HT1080 (cell line): ENCODE measurements around the gene SMG5. TPM values are rescaled to one million over a fixed set of nuclear protein-coding genes. Genes with fewer than 3 reads are reported as not detected.
"Not testable (repeated sequence)": the region's sequence is repeated elsewhere in the genome, so short reads cannot be mapped to it uniquely, and the experiment has no call there.

Experiments
- DNase-seq: peaks from one replicate; pipeline ENCODE4 v3.0.0-alpha.2; 2015; ENCODE audit warnings: low read depth
- polyA plus RNA-seq, 2 experiments: library from polyadenylated mRNA; depleted of rRNA; stranded (reverse); fragments of >200 nt; gene quantifications; 2 replicates each; pipeline ENCODE4 v1.2.3, GENCODE V29; 2015
- total RNA-seq: library from RNA; depleted of rRNA; stranded (reverse); fragments of >200 nt; shearing (Covaris generic); gene quantifications from 2 replicates; pipeline ENCODE4 v1.2.3, GENCODE V29; 2014; rRNA removed

SMG5 gene
- total RNA-seq, result 94.1 and 95.9 TPM in 2 replicates
- polyA plus RNA-seq (2015; cell fraction: cytosol; rRNA removed), result 35.4 and 37.4 TPM in 2 replicates
- polyA plus RNA-seq (2015; cell fraction: nucleus; rRNA removed), result 147 and 152 TPM in 2 replicates

GRCh38 chr1:156282479-156283222 is at the start of gene SMG5:
Gene SMG5, minus strand, starts transcription at chr1:156282825. Its CDS starts 145 bp downstream, at chr1:156282680.
- DNase-seq, result peak; percentile 94

GRCh38 chr1:156323179-156323578 is 40.6 kb upstream of the SMG5 start:
- not testable (repeated sequence) for DNase-seq

DNA sequence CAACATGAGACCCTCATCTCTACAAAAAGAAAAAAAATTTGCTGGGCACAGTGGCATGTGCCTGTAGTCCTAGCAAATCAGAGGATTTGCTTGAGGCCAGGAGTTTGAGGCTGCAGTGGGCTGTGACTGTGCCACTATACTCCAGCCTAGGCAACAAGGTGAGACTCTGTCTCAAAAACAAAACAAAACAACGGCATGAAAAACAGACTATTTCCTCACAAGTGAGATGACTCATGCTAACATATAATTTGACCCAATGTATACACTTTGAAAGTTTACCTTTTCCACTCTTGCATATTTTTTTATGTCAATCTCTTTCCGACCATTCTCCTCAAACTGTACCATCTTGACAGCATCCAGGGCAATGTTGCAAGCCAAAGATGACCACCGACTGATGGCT is 37.9 kb upstream of the SMG5 start:
- DNase-seq, result no peak

DNA sequence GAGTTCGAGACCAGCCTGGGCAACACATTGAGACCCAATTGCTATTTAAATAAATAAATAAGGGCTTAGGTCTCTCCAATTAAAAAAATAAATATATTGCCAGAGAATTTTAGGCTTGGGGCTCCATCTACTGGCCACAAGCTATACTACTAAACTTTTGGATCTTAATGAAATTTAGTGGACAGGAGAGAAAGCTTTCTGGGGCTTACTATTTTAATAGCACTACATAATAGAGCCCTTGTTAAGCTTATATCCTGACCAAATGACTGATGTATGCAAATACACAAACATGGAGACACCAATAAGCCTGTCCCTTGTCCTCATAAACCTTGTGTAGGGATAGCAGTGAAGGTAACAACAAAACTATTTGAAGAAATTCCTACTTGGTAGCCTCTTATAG is 37.0 kb upstream of the SMG5 start:
- no peak for DNase-seq

GRCh38 chr1:156316909-156317308 is 34.3 kb upstream of the SMG5 start:
- DNase-seq, result no peak

DNA sequence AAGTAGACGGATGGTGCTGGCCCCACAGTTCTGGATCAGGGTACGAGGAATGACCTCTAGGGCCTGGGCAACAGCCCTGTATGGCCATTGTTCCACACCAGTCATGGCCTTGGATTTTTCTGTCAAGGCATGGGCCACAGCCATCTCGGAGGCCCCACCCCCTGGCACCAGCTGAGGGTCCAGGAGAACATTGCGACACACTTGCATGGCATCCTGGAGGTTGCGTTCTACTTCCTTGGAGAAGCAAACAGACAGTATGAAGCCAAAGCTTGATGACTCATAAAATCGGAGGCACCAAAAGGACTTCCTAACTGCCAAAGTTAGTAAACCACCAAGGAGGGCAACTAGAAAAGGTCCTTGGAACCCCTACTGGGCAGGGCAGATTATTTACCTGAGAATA is 28.3 kb upstream of the SMG5 start:
- DNase-seq, result peak; percentile 62

DNA sequence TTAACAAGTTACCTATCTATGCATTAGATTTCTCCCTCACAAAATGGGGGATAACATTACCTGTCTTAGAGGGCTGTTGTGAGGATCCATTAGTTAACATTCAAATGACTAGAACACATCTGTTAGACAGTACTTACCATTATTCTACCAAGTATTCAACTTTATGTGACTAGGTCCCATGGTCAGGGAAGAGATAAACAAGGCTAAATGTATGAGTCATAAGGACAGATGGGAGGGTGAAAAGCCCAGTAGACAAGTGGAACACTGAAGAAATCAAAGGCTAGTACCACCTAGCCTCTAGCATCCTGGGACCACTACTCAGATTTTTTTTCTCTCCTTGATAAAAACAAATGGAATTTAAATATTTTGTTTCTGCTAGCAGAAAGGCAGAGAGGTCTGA is 25.5 kb upstream of the SMG5 start:
- no peak for DNase-seq

- DNase-seq, result no peak
Observed at GRCh38 chr1:156305215-156305614, 22.6 kb upstream of the SMG5 start.

DNA sequence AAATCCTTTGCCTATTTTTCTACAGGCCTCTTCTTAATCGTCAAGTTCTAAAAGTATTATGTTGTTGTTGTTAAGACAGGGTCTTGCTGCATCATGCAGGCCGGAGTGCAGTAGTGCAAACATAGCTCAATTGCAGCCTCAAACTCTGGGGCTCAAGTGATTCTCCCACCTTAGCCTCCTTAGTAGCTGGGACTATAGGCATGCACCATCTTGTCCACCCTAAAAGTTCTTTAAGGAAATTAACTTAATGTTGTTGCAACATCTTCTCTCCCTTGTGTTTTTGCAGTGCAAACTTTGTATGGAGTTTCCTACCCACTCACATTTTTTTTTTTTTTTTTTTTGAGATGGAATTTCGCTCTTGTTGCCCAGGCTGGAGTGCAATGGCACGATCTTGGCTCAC is 20.6 kb upstream of the SMG5 start:
- no peak for DNase-seq

DNA sequence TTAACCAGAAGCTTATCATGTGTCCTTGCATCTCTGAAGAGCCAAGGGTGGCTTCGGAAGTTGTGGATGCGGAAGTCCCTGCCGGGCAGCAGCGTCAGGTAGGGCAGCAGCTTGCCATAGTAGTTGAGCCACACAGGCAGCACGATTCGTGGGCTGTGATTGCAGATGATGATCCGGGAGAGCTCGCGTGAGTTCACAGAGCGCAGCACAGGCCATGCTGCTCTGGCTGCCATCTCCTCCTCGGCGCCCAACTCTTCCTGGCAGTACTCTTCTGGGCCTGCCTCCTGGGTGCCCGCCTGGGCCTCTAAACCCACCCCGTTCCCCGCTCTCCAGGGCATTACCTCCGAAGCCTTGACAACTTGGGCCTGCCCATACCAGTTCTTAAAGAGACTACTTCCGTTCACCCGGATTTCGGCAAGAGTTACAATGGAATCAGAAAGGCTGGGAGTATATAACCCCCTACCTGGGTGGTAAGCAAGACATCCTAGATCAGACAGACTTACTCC is 16.3 kb upstream of the SMG5 start, which contains the start of gene VHLL:
Gene VHLL, minus strand, starts transcription at position 456 of the 506 bp plus-strand sequence. Its CDS starts 118 bp downstream, at position 338.
- no peak for DNase-seq

- DNase-seq, result peak; percentile 41
Observed at GRCh38 chr1:156295391-156295947, 12.8 kb upstream of the SMG5 start, which contains the start of gene GLMP. Gene GLMP, minus strand, starts transcription at chr1:156295679. Its CDS starts 34 bp downstream, at chr1:156295645.

DNA sequence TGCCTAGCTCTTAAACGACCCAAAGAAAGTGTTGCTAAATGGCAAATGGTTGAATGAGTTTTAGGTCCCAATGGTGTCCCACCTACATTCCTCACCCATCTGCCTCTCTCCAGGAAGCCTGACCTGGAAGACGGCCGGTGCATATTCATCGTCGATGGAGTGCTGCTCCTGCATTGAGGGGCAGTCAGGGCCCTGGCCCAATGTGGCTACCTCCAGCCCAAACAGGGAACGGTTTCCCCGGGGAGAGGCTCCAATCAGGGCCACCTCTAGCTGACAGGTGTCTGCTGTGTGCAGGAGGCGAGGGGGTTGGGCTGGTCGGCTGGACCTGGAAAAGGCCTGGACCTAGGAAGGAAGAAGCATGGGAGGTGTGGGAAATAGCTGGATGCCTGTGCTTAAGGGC is 11.3 kb upstream of the SMG5 start:
- no peak for DNase-seq

GRCh38 chr1:156293098-156293434 is 10.4 kb upstream of the SMG5 start:
- DNase-seq, result no peak

GRCh38 chr1:156291226-156292061 is 8.8 kb upstream of the SMG5 start:
- peak; percentile 45 for DNase-seq

DNA sequence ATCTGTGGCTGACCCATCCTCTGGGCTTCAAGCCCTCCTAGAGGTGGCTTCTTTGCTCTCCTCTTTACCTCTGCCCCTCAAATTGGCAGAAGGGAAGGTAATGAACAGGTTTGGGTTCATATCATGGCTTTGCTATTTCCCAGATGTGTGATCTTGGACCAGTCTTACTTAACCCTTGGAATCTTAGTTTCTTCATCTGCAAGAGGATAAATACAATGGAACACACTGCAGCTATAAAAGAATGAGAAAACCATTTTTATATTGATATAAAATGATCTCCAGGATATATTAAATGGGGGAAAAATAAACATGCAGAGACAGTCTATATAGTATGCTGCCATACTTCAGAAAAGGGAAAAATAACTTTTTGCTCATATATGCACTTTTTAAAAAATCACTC is 7.2 kb upstream of the SMG5 start:
- no peak for DNase-seq

GRCh38 chr1:156286061-156286460 is 3.4 kb upstream of the SMG5 start:
- no peak for DNase-seq

GRCh38 chr1:156285437-156285836 is 2.8 kb upstream of the SMG5 start:
- DNase-seq, result no peak

DNA sequence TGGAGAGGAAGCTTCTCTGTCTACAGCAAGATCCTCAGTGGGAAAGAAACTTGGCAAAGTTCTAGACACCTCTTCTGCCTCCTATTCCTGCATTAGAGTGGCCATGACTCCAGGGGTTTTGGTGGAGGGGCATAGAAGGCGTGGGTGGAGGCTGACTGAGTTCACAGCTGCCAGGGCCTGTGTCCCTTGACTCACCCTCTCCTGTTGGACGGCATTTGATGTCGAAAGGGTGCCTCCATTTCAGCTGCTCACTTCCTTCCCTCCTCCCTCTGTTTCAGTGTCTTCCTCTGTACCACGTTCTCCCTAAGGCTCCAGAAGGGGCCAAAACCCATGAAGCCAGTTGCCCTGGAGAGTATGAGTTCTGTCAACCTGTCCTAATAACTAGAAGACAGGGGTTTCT is 2.1 kb upstream of the SMG5 start:
- DNase-seq, result no peak

DNA sequence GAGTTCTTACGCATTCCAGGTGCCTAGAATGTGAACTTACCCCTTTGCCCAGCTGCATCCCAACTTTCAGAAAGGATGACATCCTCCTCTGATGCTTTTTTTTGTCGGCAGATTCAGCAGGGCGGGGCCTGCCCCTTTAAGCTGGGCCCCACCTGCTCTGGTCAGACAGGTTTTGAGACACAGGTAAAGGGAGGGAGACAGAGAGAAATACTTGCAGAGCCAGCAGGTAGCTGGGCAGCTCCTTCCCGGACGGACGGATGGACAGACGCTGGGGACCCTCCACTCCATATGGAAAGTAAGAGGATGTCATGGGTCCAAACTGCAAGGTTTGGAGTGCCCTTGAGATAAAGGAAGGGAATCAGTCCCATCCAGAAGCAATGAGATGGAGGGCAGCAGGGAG is 1.5 kb upstream of the SMG5 start, which contains the start of gene TMEM79:
Gene TMEM79, plus strand, starts transcription at position 214 of the 400 bp plus-strand sequence. CDS start 902 bp downstream, outside the sequence.
- no peak for DNase-seq

GRCh38 chr1:156283521-156283920 is 896 bp upstream of the SMG5 start:
- no peak for DNase-seq

DNA sequence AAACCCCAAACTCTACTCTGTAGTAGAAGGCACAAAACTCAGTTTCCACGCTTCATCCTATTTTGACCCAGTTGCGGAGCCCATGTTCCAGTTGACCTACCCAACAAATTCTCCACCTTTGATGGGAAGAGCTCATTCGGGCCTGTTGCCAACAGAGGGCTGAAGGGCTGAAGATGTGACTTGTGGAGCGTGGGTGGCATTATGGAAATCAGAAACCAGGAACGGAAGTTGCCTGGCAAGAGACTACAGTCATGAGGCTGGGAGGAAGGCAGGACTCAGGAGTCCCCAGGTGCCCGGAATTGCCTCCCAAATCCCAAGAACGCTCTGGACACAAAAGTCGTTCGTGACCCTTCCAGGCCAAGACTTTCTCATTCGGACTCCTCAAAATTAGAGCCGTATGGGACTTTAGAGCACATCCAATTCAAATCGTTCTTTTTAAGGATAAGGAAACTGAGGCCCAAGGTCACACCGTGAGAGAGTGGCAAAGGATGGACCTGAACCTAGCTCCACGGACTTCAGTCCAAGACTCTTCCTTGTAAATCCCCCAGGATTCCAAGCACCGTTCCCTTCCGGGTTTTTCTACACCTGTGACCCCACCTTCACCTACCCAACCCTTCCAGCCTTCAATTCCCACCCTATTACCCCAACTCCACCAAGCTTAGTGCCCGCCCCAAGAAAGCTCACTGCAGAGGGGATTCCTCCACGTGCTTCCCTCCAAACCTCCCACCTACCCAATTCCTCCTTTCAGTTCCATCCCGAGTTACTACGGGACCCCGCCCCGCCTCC is 739 bp downstream of the SMG5 start:
- DNase-seq, result no peak
